Measurements from ENCODE around the gene PDE4A. TPM values are rescaled to one million over a fixed set of nuclear protein-coding genes. Genes with fewer than 3 reads are reported as not detected.
A peak's percentile ranks its signal among the peaks of the same experiment; 100 is the strongest.

Gene PDE4A
- total and polyA plus RNA-seq, 2 of the 8 experiments (the other 6 are each of a cell fraction or from before 2014, with no cell fraction given), result 2.0 to 4.4 TPM

DNA sequence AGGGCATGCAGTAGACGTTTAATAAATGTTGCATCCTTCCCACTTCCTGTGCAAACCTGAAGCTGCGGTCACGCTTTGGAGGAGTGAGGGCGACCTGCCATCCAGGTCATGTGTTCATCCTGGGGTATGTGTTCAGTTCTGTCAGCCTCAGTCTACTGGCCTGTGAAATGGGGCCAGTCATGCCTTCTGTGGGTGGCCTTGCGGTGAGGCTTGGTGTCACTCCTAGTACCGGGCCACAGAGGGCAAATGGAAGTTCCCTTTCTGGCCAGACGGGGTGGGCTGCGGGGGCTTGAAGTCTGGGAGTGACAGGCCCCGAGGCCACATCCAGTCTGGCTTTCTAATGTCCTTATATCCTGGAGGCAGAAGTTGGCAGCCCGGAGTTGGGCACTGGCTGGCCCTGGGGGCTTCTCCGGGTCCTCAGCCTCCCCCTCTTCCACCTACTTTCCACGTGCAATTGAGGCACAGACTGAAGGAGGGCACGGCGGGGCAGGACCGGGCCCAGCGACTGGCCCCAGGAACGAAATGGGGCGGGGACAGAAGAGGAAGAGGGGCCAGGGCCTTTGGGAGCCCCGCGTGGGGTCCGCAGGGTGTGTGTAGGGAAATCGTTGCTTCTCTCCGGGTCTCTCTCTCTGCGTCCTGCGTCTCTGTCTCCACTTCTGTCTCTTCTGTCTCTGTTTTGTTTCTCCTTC lies 11.1 kb downstream of the PDE4A start:
- Histone ChIP-seq H3K56ac (replicated peaks; ENCODE audit: insufficient read length, low read depth, low read length) (peak overlapping the region; percentile 39), H3K27me3 (replicated peaks in 1 of 4; ENCODE audit: control insufficient read depth in 3 of 4, extremely low read depth in 1 of 4, insufficient read depth in 3 of 4, low read length in 3 of 4) (peaks cover 33 to 68% (median 52%) of the 10 kb centered on the region in 4 experiments), H3K23ac (ENCODE audit: insufficient read length) (no peak overlapping the region), H3K4me1 (replicated peaks in 1 of 4; ENCODE audit: control insufficient read depth in 3 of 4, insufficient read depth in 4 of 4, low read length in 3 of 4) (peaks cover 0 to 9% (median 6%) of the 10 kb centered on the region in 4 experiments; a peak in 6 of 7 replicates), H2AFZ (ENCODE audit: low read length) (no peak overlapping the region), H3K18ac (ENCODE audit: extremely low read depth, low read length) (no peak overlapping the region), H2BK20ac (ENCODE audit: low read length) (no peak overlapping the region), H3K9ac (replicated peaks in 1 of 4; ENCODE audit: extremely low read depth in 1 of 4, low read depth in 3 of 4, low read length in 3 of 4) (no peak overlapping the region), H4K5ac (ENCODE audit: insufficient read length, low read depth, low read length) (no peak overlapping the region), H3K79me1 (ENCODE audit: low read depth, low read length) (no peaks in the 10 kb centered on the region), H3K79me2 (ENCODE audit: control insufficient read depth in 1 of 2, insufficient read depth in 2 of 2, low read length in 2 of 2) (no peaks in the 10 kb centered on the region), H3K4me3 (ENCODE audit: extremely low read depth in 1 of 4, insufficient read depth in 2 of 4, low read depth in 3 of 4, low read length in 4 of 4) (peak overlapping the region in 2 of 4 experiments; percentile 14 to 54; a peak in 3 of 8 replicates), H2BK12ac (ENCODE audit: low read depth, low read length) (0 out of 2 replicates have a peak overlapping the region, but pooled peaks have one; percentile 27), H3K4ac (replicated peaks; ENCODE audit: insufficient read length, low read depth, low read length) (no peak overlapping the region), H2BK120ac (replicated peaks; ENCODE audit: low read depth, low read length) (no peak overlapping the region), H3K4me2 (ENCODE audit: insufficient read depth in 1 of 2, low read depth in 2 of 2, low read length in 2 of 2) (peak overlapping the region; percentile 54 to 65), H2BK15ac (ENCODE audit: low read length) (no peak overlapping the region), H4K20me1 (replicated peaks in 1 of 2; ENCODE audit: control insufficient read depth in 1 of 2, insufficient read depth in 2 of 2, low read length in 2 of 2) (peaks cover 0 to 4% of the 10 kb centered on the region in 2 experiments), H4K8ac (ENCODE audit: extremely low read depth, insufficient read depth, low read length) (no peak overlapping the region; the same call in 1 of the 2 replicates), H4K91ac (replicated peaks; ENCODE audit: insufficient read length, low read length) (no peak overlapping the region), H2BK5ac (ENCODE audit: low read depth, low read length) (no peak overlapping the region), H3K23me2 (ENCODE audit: low read depth, low read length) (peaks cover 5% of the 10 kb centered on the region; the same call in 1 of the 2 replicates), H3K9me3 (ENCODE audit: insufficient read depth in 2 of 2, low read depth in 1 of 2, low read length in 1 of 2) (no peaks in the 10 kb centered on the region; a peak in 1 of 4 replicates), H3K36me3 (ENCODE audit: control insufficient read depth in 2 of 4, insufficient read depth in 4 of 4, low read length in 3 of 4) (no peaks in the 10 kb centered on the region), H2AK5ac (ENCODE audit: low read depth, low read length) (no peak overlapping the region), H3K27ac (ENCODE audit: low read depth, low read length) (no peak overlapping the region), H3K14ac (ENCODE audit: insufficient read length) (no peak overlapping the region)
- CTCF ChIA-PET (ENCODE audit: partially characterized antibody), result interaction anchor here (0.7 to 8.2 kb wide), 2 partner anchors 13 to 269 kb away, joined by 3 to 67 read pairs; partner anchors contain the start of gene PDE4A
- POLR2A ChIA-PET (ENCODE audit: partially characterized antibody), result no interaction called here
- TF ChIP-seq SIN3A (conservative IDR thresholded peaks at IDR 0.05 in 1 of 2, IDR thresholded peaks at IDR 0.05 in 1 of 2; ENCODE audit: low read depth in 1 of 2, low read length in 2 of 2), result 0 out of 4 replicates have a peak, but pooled peaks of 1 of the 2 experiments have one; percentile 51
- TF ChIP-seq HDAC2 (IDR thresholded peaks at IDR 0.05; ENCODE audit: borderline replicate concordance in 1 of 2, low read depth in 2 of 2, low read length in 2 of 2), result peak in 1 of 2 experiments; percentile 56; a peak in 1 of 4 replicates
- TF ChIP-seq KDM1A (IDR thresholded peaks at IDR 0.05; ENCODE audit: borderline replicate concordance, low read length), result peak; percentile 98
- TF ChIP-seq PHF8 (conservative IDR thresholded peaks at IDR 0.05; ENCODE audit: low read depth, low read length), result no peak
- TF ChIP-seq SAP30 (IDR thresholded peaks at IDR 0.05; ENCODE audit: insufficient read depth, insufficient replicate concordance, low read length), result no peak
- TF ChIP-seq CTBP2 (IDR thresholded peaks at IDR 0.05; ENCODE audit: borderline replicate concordance, insufficient read depth, insufficient read length, low read length), result no peak
- no peak for TF ChIP-seq CBX5 (IDR thresholded peaks at IDR 0.05; ENCODE audit: low read depth, low read length)
- TF ChIP-seq EZH2 (IDR thresholded peaks at IDR 0.05; ENCODE audit: low read depth, low read length, severe bottlenecking), result peak; percentile 26
- no peak for TF ChIP-seq YY1 (IDR thresholded peaks at IDR 0.05; ENCODE audit: low read depth, low read length)
- DNase-seq (ENCODE audit: low read depth in 1 of 2, low spot score in 2 of 2), result peak in 1 of 2 experiments; percentile 65
- WGBS, 2 experiments (ENCODE audit: extremely low coverage in 1 of 2, insufficient coverage in 1 of 2, insufficient read length in 1 of 2, insufficient replicate concordance in 2 of 2, low coverage in 1 of 2, low lambda C conversion rate in 2 of 2, missing lambda C conversion rate in 1 of 2), result 46% methylated on average over 25 of the region's 25 CpGs; no CpG with 5 or more reads in 1 of the 2 experiments
- FAIRE-seq, result no peak

Data from H1 (cell line).